Cardiac muscle cell (in vitro differentiated cells and primary cell): ENCODE measurements around the gene TBRG4. TPM values are rescaled to one million over a fixed set of nuclear protein-coding genes. Genes with fewer than 3 reads are reported as not detected.
A peak's percentile ranks its signal among the peaks of the same experiment; 100 is the strongest.

ENCODE experiments used
- DNase-seq, 2 donors: peaks; one replicate each; pipeline versions ENCODE4 v3.0.0 to v3.0.0-alpha.2; 2010 to 2017; ENCODE audit warnings: low read depth in 1 of 2, low spot score in 1 of 2
- H3K27ac ChIP-seq: fragments of 200-600 bp; sonication (generic); 2 replicates; pipeline ENCODE4 v1.5.1; 2016
- H3K27me3 ChIP-seq: fragments of 200-600 bp; sonication (generic); 2 replicates; pipeline ENCODE4 v1.6.0; 2016; ENCODE audit warnings: control low read depth
- H3K36me3 ChIP-seq: fragments of 200-600 bp; sonication (generic); 2 replicates; pipeline ENCODE4 v1.5.1; 2016; ENCODE audit warnings: control low read depth
- H3K4me1 ChIP-seq: fragments of 200-600 bp; sonication (generic); 2 replicates; pipeline ENCODE4 v1.8.1; 2017; ENCODE audit warnings: low read depth, mild to moderate bottlenecking, mixed run types
- H3K4me3 ChIP-seq: fragments of 200-600 bp; sonication (generic); 2 replicates; pipeline ENCODE4 v1.5.1; 2016; ENCODE audit warnings: mild to moderate bottlenecking
- H3K9me3 ChIP-seq: fragments of 200-600 bp; sonication (generic); 2 replicates; pipeline ENCODE4 v1.5.1; 2017; ENCODE audit warnings: low read depth, mild to moderate bottlenecking, control low read depth
- CTCF ChIP-seq: IDR thresholded peaks from 2 replicates; pipeline ENCODE4 v1.5.1; 2012; ENCODE audit warnings: low read depth, mild to moderate bottlenecking, low read length
- polyA plus RNA-seq: library from polyadenylated mRNA; unstranded; fragments of >200 nt; fragmentation: Nextera tagmentation; extraction: Ambion mirVana; gene quantifications from 2 replicates; pipeline ENCODE4 v1.2.1, GENCODE V29; 2016
- total RNA-seq: library from RNA; depleted of rRNA; stranded (reverse); fragments of >200 nt; gene quantifications from 2 replicates; pipeline ENCODE4 v1.2.3, GENCODE V29; 2016

The TBRG4 gene
- total and polyA plus RNA-seq, 2 experiments from 2014 or later: 67.9 to 74.4 TPM

GRCh38 chr7:45138433-45139267, 27.2 kb upstream of the TBRG4 start:
- Histone ChIP-seq H3K36me3 (no peaks in the 10 kb centered on the region), H3K9me3 (no peaks in the 10 kb centered on the region), H3K4me1 (no peaks in the 10 kb centered on the region), H3K4me3 (no peak overlapping the region), H3K27ac (no peak overlapping the region), H3K27me3 (no peaks in the 10 kb centered on the region)
- no peak for TF ChIP-seq CTCF
- no peak for DNase-seq

- no peaks in the 10 kb centered on the region for H3K27me3 ChIP-seq
- DNase-seq: peak; percentile 78 to 84
Observed at GRCh38 chr7:45136106-45137060, 24.9 kb upstream of the TBRG4 start.

GRCh38 chr7:45133877-45134276, 22.4 kb upstream of the TBRG4 start:
- Histone ChIP-seq H3K27me3 (no peaks in the 10 kb centered on the region), H3K4me1 (no peaks in the 10 kb centered on the region), H3K27ac (no peak overlapping the region), H3K36me3 (no peaks in the 10 kb centered on the region), H3K4me3 (no peak overlapping the region), H3K9me3 (no peaks in the 10 kb centered on the region)
- TF ChIP-seq CTCF: no peak
- DNase-seq: no peak

More at GRCh38 chr7:45136106-45137060, 24.9 kb upstream of the TBRG4 start:
- H3K9me3 ChIP-seq: no peaks in the 10 kb centered on the region
- no peaks in the 10 kb centered on the region for H3K36me3 ChIP-seq
- H3K4me1 ChIP-seq: no peaks in the 10 kb centered on the region
- no peak overlapping the region for H3K4me3 ChIP-seq
- H3K27ac ChIP-seq: no peak overlapping the region
- TF ChIP-seq CTCF: peak; percentile 86

GRCh38 chr7:45133352-45133751, 21.9 kb upstream of the TBRG4 start:
- no peak for DNase-seq
- Histone ChIP-seq H3K4me1 (no peaks in the 10 kb centered on the region), H3K27me3 (no peaks in the 10 kb centered on the region), H3K4me3 (no peak overlapping the region), H3K27ac (no peak overlapping the region), H3K9me3 (no peaks in the 10 kb centered on the region), H3K36me3 (no peaks in the 10 kb centered on the region)
- TF ChIP-seq CTCF: no peak

GRCh38 chr7:45132708-45133320, 21.3 kb upstream of the TBRG4 start:
- H3K9me3 ChIP-seq: no peaks in the 10 kb centered on the region
- TF ChIP-seq CTCF: no peak

More at GRCh38 chr7:45132708-45133320, 21.3 kb upstream of the TBRG4 start:
- H3K4me3 ChIP-seq: no peak overlapping the region
- no peaks in the 10 kb centered on the region for H3K4me1 ChIP-seq
- DNase-seq: no peak
- H3K36me3 ChIP-seq: no peaks in the 10 kb centered on the region
- no peaks in the 10 kb centered on the region for H3K27me3 ChIP-seq
- no peak overlapping the region for H3K27ac ChIP-seq
